ENCODE data around the gene FLYWCH2.

Gene FLYWCH2

DNA sequence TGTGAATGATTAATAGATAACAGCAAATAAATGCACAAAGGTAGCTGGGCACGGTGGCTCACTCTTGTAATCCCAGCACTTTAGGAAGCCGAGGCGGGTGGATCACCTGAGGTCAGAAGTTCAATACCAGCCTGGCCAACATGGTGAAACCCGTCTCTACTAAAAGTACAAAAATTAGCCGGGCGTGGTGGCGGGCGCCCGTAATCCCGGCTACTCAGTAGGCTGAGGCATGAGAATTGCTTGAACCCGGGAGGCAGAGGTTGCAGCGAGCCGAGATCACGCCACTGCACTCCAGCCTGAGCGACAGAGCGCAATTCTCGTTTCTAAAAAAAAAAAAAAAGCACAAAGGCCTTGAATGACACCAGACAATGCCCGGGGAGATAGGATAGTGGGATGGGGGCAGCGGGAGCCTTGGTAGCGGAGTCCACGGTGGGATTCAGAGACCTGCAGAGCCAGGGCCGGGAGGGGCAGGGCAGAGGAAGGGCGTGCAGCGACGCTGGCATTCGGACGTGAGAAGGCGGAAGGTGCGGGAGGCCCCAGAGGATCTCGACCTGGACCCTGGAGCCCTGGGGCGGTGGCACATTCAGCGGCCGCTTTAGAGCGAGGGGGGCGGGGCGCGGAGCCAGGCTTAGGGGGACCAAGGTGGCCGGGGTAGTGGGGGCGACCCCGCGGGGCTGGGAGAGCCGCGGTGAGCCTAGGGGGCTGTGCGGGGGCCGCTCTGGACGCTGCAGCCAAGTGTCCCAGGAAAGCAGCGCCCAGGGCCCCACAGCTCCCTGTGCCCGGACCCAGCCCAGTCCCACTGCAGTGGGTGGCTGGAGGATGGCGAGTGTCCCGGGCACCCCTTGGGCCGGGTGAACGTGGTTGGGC, 999 bp upstream of the FLYWCH2 start:
- DNase-seq (ENCODE audit: low spot score) = peak; percentile 54

DNA sequence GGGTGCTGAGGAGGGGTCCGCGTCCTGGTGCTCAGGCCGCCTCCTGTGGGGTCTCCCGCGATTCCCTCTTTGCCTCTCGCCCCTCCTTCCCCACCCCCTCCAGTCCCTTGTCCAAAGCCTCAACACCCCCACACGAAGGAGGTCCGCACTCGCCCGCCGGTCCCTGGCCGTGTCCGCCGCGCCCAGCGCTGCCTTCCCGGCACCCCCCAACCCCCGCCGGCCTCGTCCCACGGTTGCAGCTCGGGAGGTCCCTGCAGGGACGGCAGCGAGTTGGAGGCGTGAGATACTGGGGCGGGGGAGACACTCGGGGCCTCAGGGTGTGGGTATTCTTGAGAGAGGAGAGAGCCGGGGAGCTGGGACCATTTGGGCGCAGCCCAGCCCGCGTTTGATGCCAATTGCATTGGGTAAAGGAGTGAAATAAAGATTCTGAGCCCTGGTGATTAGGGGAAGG, 468 bp downstream of the FLYWCH2 start:
- no peak for DNase-seq (ENCODE audit: low spot score)

DNA sequence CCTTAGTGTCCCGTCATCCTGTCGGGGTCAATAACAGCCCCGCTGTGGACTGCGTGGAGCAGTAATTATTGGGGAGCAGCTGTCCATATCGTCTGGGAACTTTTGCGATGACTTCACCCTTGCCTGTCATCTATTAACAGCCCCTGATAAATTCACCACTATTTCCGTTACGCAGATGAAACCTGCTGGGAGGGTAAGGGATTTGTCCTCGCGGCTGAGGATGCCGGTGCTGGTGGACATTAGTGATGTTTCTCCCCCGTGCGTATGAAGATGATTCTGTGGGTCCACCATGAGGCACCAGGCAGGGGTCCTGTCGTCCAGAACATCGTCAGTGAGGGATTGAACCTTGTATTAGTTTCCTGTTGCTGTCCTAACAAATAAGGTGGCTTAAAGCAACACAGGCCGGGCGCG, 1.0 kb downstream of the FLYWCH2 start:
- DNase-seq (ENCODE audit: low spot score) = no peak

DNA sequence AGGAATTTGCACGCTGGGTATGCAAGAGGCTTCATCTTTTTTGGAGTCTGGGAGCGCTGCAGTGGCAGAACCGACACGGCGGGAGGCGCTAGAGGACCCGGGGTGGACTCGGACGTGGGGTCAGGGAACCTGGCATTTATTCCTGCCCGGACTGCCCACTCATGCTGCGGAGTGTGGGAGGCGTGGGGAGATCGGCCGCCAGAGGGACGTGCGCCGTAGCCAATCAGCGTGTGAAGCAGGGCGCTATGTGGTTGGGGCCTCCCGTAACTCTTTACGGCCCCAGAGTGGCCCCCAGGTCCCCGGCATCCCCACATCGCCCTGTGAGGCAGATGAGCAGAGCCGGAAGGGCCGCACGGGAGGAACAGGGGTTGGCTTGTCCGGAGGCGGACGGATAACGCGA, 11.2 kb downstream of the FLYWCH2 start:
- no peak for DNase-seq (ENCODE audit: low spot score)

DNA sequence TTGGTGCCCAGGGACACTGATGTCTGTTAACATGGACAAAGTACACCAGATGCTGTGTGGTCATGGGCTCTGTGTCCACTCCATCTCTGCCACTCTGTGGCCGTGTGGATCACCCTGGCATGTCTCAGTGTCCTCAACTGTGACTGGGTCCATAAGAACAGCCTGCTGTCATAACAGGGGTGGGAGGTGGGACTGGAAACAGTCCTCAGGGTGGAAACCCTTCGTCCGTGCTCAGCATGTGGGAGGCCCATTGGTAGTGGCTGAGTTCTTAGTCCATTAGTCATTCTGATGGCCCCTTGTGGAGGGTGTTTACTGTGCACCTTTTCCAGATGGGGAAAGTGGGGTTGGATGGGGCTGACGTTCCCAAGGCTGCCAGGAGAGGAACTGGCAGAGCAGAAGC, 12.8 kb downstream of the FLYWCH2 start:
- no peak for DNase-seq (ENCODE audit: low spot score)

DNA sequence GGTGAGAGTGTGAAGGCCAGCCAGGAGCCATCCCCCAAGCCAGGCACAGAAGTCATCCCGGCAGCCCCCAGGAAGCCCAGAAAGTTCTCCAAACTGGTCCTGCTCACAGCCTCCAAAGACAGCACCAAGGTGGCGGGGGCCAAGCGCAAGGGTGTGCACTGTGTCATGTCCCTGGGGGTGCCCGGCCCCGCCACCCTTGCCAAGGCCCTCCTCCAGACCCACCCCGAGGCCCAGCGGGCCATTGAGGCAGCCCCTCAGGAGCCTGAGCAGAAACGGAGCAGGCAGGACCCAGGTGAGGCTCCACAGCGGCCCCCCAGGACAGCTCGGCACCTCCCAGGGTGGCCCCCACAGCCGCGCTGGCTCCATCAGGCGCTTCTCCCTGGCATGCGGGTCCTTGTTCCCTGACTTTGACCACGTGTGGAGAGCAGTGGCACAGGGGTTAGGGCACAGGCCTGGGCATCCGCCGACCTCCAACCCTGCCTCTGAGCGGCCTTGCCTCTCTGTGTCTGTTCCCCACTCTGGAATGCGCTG, 13.5 kb downstream of the FLYWCH2 start:
- no peak for DNase-seq (ENCODE audit: low spot score)

DNA sequence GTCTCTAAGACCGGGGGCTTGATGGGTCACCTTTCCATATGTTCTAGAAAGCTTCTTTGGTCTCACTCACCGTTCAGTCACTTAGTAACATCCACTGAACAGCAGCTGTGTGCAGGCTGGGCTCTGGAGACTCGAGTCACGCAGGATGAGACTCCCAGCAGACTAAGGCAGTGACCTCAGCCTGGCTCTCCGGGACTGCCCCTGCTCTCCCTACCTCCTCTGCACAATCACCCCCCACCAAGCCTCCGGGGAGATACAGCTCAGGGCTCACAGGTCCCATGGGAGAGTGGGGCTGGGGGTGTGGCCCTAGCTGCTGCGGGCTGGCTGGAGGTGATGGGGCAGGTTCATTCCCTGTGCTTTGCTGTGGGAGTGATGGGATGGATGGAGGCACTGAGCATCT, 14.1 kb downstream of the FLYWCH2 start:
- no peak for DNase-seq (ENCODE audit: low spot score)

DNA sequence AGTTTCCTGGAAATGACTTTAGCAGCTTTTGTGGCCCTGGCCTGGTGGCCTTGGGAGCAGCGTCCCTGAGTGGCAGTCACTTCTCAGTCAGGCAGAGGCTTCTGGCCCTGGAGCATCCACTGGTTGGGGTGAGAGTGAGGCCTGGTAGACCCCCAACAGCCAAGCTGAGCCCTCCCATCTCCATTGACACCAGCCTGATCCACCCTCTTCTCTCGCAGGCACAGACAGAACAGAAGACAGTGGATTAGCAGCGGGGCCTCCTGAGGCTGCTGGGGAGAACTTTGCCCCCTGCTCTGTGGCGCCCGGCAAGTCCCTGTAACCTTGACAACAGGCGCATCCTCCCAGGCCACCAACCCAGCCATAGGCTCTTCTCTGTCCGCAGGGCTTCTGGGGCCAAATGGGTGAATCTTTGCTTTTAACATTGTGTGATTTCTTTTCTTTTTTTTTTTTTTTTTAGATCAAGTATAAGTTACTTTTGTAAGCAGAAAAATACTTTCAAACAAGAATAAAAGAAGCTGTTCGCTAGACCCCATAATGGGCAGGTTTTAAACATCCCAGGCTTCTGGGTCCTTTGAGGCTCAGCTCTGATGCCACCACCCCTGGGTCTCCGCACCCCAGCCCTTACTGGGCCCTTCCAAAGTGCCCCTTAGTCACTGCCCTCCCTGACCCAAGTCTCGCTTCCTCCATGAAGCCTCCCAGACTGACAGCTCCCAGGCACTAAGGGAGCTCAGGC, 16.0 kb downstream of the FLYWCH2 start:
- no peak for DNase-seq (ENCODE audit: low spot score)

DNA sequence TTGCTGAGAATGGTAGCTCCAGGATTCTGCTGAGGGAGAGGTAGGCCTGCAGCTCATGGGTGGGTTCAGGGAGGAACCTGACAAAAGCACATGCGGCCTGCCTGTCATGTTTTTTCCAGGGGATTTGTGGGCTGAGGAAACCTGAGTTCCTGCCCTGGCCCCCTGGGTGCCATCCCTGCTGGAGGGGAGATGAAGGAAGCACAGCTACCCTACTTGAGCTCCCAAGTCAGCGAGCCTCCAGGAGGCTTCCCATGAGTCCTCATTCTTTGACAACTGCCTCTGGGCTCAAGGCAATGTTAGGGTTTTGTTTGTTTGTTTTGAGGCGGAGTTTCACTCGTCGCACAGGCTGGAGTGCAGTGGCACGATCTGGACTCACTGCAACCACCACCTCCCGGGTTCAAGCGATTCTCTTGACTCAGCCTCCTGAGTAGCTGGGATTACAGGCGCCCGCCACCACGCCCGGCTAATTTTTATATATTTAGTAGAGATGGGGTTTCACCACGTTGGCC, 16.6 kb downstream of the FLYWCH2 start:
- no peak for DNase-seq (ENCODE audit: low spot score)

DNA sequence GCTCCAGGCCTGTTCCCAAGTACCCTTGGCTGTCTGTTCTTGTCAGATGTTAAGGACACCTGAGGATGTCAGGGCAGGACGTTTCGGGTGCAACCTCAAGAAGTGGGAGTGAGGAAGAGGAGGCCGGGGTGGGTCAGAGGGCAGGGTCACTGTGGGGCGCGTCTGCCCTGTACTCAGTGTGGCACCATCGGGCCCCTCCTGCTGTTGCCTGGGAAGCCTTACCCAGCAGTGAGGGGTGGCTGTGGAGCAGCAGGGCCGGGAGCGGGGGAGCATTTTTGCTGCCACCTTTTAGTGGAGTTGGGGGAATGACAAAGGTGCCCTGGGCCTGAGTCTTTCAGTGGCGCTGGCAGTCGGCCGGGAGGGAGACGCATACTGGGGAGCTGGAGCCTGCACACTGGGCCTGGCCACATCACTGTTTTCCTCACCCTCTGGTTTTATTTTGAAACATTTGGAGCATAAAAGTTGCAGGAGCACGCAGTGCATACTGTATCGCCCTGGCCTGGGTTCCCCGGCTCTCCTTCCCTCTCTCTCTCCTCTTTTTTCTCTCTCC, 17.6 kb downstream of the FLYWCH2 start:
- no peak for DNase-seq (ENCODE audit: low spot score)

DNA sequence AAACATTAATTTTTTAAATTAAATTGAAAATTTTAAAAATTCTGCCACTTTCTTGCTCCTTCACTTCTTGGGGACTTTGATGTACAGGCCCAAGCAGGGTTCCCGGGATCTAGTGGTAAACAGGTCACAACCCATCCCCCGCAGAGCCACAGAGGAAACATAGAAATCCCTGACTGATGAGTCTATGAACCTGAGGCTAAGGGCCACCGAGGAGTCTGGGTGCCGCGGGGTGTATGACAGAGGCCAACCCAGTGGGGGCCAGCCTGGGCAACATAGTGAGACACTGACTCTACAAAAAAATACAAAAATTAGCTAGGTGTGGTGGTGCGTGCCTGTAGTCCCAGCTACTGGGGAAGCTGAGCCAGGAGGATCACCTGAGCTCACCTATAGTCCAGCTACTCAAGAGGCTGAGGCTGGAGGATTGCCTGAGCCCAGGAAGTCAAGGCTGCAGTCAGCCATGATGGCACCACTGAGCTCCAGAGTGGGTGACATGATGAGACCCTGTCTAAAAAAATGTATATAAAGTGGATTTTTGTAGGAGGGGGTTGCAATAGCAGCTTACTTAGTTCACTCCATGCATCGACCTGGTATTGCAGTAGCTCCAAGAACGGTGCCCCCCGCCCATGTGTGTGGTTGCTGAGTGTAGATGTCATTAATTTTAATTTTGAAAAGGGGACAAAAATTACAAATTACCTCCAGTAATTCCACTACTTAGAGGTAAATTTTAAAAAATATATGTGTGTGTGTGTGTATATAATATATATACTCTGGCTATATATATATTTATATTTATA, 19.5 kb downstream of the FLYWCH2 start:
- no peak for DNase-seq (ENCODE audit: low spot score)

DNA sequence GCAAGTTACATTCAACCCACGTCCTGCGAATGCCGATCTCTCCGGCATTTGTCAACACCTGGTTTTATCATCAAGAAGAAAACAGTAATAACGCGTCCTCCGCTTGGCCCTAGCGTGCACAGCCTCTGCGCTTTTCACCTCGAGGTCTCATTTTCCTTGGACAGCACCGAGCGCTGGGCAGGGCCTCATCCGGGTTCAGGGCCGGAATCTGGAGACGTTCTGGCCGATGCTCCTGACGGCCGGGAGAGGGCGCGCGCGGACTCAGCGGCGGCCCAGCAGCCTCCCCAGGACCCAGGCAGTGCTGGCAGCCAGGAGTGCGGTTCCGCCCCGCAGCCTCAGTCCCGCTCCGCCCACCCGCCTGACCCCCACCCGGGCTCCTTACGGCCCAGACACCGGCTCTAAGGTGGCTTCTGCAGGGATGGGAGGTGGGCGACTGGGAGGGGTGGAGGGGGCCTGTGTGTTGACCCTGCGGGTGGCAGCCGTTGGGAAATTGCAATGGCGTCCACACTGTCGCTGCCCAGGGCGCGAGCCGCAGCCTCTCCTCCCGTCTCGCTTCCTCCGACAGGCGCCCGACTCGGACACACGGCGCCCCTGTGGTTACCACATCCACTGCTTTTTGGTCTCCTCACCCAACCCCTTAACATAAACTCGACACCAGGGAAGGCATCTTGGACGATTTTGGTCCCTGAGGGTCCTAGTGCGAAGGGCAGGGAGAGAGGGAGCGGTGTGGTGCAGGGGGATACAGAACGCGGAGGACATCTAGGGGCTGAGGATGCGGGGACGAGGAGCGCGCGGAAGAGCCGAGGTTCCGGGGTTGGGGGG, 21.3 kb downstream of the FLYWCH2 start:
- DNase-seq (ENCODE audit: low spot score) = peak; percentile 88

DNA sequence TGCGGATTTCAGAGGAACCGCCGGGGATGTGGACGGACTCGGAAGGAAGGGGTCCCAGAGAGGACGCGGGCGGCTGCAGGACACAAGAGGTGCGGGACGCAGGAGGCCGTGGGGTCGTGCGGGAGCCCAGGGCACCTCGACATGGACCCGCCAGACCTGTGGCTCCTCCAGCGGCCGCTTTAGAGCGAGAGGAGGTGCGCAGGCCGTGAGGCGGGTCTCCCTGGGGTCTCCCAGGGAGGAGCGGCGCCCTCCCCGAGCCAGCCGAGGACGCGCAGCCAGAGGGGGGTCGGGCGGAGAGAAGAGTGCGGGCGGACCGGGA, 21.9 kb downstream of the FLYWCH2 start:
- DNase-seq (ENCODE audit: low spot score) = no peak

DNA sequence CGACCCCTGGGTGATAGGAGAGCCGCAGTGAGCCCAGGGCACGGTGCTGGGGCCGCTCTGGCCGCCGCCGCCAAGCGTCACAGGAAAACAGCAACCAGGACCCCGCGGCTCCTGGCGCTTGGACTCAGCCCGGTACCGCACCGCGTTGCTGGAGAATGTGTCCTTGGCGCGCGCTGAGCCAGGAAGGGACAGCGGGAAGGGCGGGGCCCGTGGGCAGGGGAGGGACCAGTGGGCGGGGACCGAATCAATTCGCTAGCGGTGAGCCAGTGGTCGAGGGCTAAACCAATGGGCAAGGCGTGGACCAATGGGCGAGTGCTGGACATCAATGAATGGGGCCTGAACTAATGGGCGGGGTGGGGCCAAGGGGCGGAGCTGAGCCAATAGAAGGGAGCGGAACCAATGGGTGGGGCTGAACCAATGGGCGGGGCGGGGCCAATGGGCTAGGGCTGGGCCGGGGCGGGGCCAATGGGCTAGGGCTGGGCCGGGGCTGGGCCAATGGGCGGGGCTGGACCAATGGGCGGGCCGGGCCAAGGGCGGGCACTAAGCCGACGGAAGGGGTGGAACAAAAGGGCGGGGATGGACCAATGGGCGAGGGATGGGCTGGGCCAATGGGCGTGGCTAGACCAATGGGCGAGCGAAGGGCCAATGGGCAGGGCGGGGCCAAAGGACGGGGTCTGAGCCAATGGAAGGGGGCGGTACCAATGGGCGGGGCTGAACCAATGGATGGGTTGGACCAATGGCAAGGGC, 22.4 kb downstream of the FLYWCH2 start:
- peak; percentile 98 for DNase-seq (ENCODE audit: low spot score)

DNA sequence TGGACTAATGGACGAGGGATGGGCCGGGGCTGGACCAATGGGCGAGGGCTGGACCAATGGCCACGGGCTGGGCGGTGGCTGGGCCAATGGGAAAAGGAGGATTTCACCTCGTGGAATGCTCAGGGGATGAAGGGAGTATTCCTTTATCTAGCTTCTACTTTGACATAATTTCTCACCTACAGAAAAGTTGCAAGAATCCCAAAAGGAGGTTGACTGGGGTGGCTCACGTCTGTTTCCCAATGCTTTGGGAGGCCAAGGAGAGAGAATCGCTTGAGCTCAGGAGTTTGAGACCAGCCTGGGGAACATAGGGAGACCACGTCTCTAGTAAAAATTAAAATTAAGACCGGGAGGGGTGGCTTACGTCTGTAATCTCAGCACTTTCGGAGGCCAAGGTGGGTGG, 23.0 kb downstream of the FLYWCH2 start:
- DNase-seq (ENCODE audit: low spot score) = no peak

DNA sequence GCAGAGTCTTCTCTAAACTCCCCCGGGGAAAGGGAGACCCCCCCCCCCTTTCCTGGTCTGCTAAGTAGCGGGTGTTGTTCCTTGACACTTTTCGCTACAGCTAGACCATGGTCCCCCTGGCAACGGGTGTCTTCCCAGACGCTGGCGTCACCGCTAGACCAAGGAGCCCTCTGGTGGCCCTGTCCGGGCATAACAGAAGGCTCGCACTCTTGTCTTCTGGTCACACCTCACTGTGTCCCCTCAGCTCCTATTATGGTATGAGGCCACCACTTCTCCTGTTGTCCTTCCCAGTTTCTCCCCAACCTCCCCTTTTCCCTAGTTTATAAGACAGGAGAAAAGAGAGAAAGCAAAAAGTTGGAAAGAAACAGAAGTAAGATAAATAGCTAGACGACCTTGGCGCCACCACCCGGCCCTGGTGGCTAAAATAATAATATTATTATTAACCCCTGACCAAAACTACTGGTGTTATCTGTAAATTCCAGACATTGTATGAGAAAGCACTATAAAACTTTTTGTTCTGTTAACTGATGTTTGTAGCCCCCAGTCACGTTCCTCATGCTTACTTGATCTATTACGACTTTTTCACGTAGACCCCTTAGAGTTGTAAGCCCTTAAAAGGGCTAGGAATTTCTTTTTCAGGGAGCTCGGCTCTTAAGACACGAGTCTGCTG, 24.2 kb downstream of the FLYWCH2 start:
- peak; percentile 57 for DNase-seq (ENCODE audit: low spot score)

DNA sequence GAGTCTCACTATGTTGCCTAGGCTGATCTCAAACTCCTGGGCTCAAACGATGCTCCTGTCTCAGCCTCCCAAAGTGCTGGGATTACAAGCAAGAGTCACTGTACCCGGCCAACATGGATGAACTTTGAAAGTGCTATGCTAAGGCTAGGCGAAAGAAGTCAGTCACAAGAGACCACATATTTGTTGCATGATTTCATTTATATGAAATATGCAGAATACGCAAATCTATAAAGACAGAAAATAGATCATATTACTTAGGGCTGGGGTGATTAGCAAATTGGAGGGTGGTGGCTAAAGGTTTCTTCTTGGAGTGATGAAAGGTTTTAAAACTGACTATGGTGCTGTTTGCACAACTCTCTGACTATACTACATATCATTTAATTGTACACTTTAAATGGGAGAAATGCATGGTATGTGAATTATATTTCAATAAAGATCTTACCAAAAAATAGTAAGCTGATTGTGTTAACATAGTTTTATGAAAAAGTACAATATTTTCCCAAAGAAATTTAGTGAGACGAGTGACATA, 27.5 kb downstream of the FLYWCH2 start:
- DNase-seq (ENCODE audit: low spot score) = no peak

DNA sequence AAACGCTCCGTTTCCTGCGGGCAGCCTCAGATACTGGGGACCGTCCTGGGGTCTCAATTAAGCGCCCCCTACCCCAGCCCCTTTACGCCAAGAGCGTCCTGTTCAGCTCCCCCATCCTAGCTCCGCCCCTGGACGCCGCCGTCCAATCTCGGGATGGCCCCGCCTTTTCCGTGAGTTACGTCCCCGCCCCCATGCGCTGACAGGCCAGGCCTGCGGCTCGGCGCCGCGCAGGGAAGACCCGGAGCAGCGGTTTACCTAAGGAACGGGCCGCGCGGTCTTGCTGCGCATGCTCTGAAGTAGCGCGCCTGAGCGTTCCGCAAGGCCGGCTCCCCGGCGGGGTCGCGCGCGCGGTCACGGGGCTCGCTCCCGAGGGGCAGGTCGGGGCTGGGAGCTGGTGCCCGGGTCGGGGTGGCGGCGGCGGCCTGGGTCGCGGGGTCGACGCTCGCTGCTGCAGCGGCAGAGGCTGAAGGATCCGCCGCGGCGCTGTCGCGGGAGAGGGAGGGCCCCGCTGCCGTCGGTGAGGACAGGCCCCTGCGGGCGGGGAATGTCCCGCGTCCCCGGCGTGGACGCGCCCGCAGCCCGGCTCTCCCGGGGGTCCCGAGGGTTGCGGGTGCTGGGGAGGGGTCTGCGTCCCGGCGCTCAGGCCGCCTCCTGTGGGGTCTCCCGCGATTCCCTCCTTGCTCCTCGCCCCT, 28.8 kb downstream of the FLYWCH2 start, which contains the start of gene FLYWCH1:
Gene FLYWCH1, plus strand, starts transcription at position 294 of the 692 bp plus-strand sequence. CDS start 17,755 bp downstream, outside the sequence.
- peak; percentile 96 for DNase-seq (ENCODE audit: low spot score)

All from SK-N-DZ (cell line).